HG03108 (cell line): ENCODE results near the gene PRKCD.

Experiments used
- ATAC-seq: cut with Tn5 transposase; IDR thresholded peaks from one replicate; pipeline ENCODE4 v1.9.1; 2021; ENCODE audit warnings: moderate library complexity; ENCODE audit not compliant: unreplicated experiment

Gene PRKCD

GRCh38 chr3:53230789-53231188, 69.8 kb downstream of the PRKCD start:
- ATAC-seq = no peak

GRCh38 chr3:53231532-53232511, 70.8 kb downstream of the PRKCD start:
- ATAC-seq = no peak

- no peak for ATAC-seq
Observed at GRCh38 chr3:53232641-53233377, 71.8 kb downstream of the PRKCD start.

- ATAC-seq = no peak
Observed at GRCh38 chr3:53234130-53234840, 73.3 kb downstream of the PRKCD start.

GRCh38 chr3:53234841-53235232, 73.8 kb downstream of the PRKCD start:
- ATAC-seq = no peak

- no peak for ATAC-seq
Observed at GRCh38 chr3:53235545-53235944, 74.5 kb downstream of the PRKCD start.

- ATAC-seq = no peak
Observed at GRCh38 chr3:53236112-53236841, 75.3 kb downstream of the PRKCD start.

GRCh38 chr3:53238051-53238850, 77.2 kb downstream of the PRKCD start:
- no peak for ATAC-seq

GRCh38 chr3:53238886-53239285, 77.9 kb downstream of the PRKCD start:
- ATAC-seq = no peak

- ATAC-seq = no peak
Observed at GRCh38 chr3:53239800-53240199, 78.8 kb downstream of the PRKCD start.

- ATAC-seq = no peak
Observed at GRCh38 chr3:53240989-53241972, 80.3 kb downstream of the PRKCD start.

- ATAC-seq = no peak
Observed at GRCh38 chr3:53242155-53242554, 81.1 kb downstream of the PRKCD start.
